NCI-H69 (cell line): ENCODE data around the gene SLC2A10.
A peak's percentile ranks its signal among the peaks of the same experiment; 100 is the strongest.

ENCODE experiments used
- DNase-seq: peaks from one replicate; lab custom pipeline; 2025; lab: John Stamatoyannopoulos, UW

SLC2A10 gene

GRCh38 chr20:46682063-46682821 is 27.2 kb upstream of the SLC2A10 start:
- peak; percentile 1 for DNase-seq

- no peak for DNase-seq
Observed at GRCh38 chr20:46683011-46683667, 26.3 kb upstream of the SLC2A10 start.

- no peak for DNase-seq
Observed at GRCh38 chr20:46683668-46683938, 25.8 kb upstream of the SLC2A10 start.

- peak; percentile 7 for DNase-seq
Observed at GRCh38 chr20:46683939-46684750, 25.3 kb upstream of the SLC2A10 start.

GRCh38 chr20:46688151-46689081 is 21.0 kb upstream of the SLC2A10 start:
- DNase-seq: peak; percentile 38

GRCh38 chr20:46689082-46689753 is 20.2 kb upstream of the SLC2A10 start, which contains the start of gene TP53RK:
TP53RK (minus strand) TSS chr20:46689444; CDS start chr20:46689414, 30 bp downstream.
- peak; percentile 93 for DNase-seq

GRCh38 chr20:46689754-46690085 is 19.7 kb upstream of the SLC2A10 start:
- DNase-seq: no peak

GRCh38 chr20:46690219-46691106 is 19.0 kb upstream of the SLC2A10 start:
- DNase-seq: no peak

GRCh38 chr20:46691196-46691595 is 18.3 kb upstream of the SLC2A10 start:
- no peak for DNase-seq

- DNase-seq: no peak
Observed at GRCh38 chr20:46694484-46694883, 15.0 kb upstream of the SLC2A10 start.

- DNase-seq: peak; percentile 5
Observed at GRCh38 chr20:46695892-46696291, 13.6 kb upstream of the SLC2A10 start.

- no peak for DNase-seq
Observed at GRCh38 chr20:46696791-46697279, 12.6 kb upstream of the SLC2A10 start.

- DNase-seq: no peak
Observed at GRCh38 chr20:46698788-46699187, 10.7 kb upstream of the SLC2A10 start.

GRCh38 chr20:46699651-46700359 is 9.6 kb upstream of the SLC2A10 start:
- DNase-seq: peak; percentile 6

- DNase-seq: peak; percentile 5
Observed at GRCh38 chr20:46700481-46700880, 9.0 kb upstream of the SLC2A10 start.

- no peak for DNase-seq
Observed at GRCh38 chr20:46701057-46701456, 8.4 kb upstream of the SLC2A10 start.

- no peak for DNase-seq
Observed at GRCh38 chr20:46701556-46701955, 7.9 kb upstream of the SLC2A10 start.

- DNase-seq: no peak
Observed at GRCh38 chr20:46701986-46702385, 7.5 kb upstream of the SLC2A10 start.

GRCh38 chr20:46702447-46703203 is 6.8 kb upstream of the SLC2A10 start:
- no peak for DNase-seq
